GM19452 (cell line): ENCODE results near the gene MSRB3.
"Not testable (repeated sequence)": the region's sequence is repeated elsewhere in the genome, so short reads cannot be mapped to it uniquely, and the experiment has no call there.

Experiments
- ATAC-seq: cut with Tn5 transposase; IDR thresholded peaks from one replicate; pipeline ENCODE4 v1.9.1; 2021; ENCODE audit not compliant: unreplicated experiment

Gene MSRB3

DNA sequence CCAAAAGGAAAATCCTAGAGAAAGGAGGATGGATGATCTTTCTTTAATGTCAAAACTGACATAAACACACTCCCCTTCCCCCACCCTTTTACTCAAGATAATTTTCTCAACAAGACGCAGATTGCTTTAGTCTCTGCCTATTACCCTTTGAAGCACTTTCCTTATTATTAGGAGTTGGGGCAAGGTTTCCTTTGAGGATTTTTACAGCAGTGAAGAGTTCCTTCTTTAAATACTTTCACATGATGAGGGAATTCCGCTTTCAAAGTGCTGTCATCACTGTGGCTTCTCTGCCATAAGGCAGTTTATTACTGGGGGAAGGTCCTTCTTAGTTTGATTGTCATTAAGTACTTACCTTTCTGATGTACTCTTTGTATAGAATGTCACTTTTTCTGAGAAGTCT is 172.1 kb downstream of the MSRB3 start:
- no peak for ATAC-seq

GRCh38 chr12:65454115-65454787 is 175.8 kb downstream of the MSRB3 start:
- no peak for ATAC-seq

GRCh38 chr12:65457341-65457740 is 178.9 kb downstream of the MSRB3 start:
- ATAC-seq: not testable (repeated sequence)

DNA sequence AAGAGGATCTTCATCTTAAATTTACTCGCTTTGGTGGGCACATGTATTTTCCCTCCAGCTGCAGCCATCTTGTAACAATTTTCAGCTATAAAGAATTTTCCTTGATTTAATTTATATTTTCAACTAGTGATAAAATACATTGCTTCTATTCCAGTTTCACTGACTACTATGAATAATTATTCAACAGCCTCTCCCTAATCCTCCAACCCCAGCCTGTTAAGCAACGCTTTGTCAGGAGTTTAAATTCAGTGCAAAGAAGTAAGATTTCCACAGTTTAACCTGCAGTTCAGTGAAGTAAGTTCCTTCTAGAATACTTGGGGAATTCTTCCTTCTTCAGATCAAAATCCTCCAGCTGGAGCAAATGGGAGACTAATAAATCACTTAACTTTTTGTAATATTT is 180.2 kb downstream of the MSRB3 start:
- ATAC-seq: no peak

- no peak for ATAC-seq
Measured at GRCh38 chr12:65459545-65459944, 181.1 kb downstream of the MSRB3 start.

DNA sequence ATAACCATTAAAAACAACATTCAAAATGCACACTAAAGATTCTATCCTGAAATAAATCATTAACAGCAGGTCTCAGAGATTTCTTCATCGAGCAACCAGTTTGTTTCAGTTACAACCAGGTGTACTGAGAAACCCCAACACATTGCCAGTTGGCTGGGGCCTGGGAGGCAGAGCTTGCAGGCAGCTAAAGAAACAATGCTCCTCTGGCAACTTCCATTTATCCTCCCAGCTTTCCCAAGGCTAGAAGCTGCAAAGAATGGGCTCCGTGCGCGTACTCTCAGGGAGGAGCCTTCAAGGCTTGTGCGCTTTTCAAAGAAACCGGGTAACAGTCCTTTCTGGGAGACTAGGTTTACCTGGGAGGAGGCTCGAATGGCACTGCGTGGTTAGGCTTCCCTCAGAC is 181.6 kb downstream of the MSRB3 start:
- ATAC-seq: no peak

DNA sequence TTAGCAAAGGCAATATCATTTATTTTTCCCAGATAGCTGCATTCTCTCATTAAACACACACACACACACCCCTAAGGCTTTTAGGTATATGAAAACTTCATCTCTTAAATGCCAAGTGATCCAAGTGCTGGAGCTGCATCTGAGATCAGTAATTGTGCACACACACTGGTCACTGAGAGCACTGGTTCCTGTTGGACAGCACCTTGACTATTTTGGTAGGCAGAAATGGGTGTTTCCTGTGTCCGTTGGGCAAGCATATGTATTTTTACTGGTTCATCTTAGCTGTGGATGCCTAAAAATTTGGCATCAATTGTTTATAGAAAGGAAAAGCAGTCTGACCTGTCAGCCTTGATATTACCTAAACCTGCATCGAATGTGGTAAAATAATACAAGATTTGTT is 182.5 kb downstream of the MSRB3 start:
- no peak for ATAC-seq

DNA sequence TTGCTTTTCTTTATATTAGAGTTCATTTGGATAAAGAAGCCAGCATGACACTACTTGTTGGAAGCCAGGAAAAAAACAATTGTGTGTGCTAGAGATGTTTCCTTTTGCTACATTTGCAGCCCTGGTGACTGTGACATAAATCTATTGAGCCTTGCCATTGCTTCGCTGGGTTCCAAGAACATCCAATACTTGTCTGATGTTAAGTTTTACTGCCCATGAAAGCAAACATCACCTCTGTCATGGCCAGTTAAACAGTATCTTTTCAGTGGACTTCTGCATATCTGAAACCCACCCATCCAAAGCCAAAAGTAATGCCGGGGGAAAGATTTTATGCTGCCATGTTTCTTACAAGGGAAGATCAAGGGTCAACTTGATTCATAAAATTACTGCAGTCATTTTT is 184.0 kb downstream of the MSRB3 start:
- no peak for ATAC-seq

- no peak for ATAC-seq
Measured at GRCh38 chr12:65463082-65463481, 184.6 kb downstream of the MSRB3 start.

DNA sequence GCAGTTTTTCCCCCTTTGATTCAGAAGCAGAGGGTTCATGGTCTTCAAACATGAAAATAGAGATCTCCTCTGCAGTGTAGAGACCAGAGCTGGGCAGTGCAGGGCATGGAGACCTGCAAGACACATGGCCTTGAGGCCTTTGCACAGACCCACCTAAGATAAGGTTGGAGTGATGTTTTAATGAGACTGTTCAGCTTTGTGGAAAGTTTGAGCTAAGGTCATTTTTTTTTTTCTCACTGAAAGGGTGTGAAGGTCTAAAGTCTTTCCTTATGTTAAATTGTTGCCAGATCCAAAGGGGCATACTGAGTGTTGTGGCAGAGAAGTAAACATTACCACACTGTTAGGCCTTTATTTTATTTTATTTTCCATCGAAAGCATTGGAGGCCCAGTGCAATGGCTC is 185.1 kb downstream of the MSRB3 start:
- ATAC-seq: no peak

- no peak for ATAC-seq
Measured at GRCh38 chr12:65464930-65465329, 186.4 kb downstream of the MSRB3 start.

- no peak for ATAC-seq
Measured at GRCh38 chr12:65465766-65466547, 187.5 kb downstream of the MSRB3 start.

DNA sequence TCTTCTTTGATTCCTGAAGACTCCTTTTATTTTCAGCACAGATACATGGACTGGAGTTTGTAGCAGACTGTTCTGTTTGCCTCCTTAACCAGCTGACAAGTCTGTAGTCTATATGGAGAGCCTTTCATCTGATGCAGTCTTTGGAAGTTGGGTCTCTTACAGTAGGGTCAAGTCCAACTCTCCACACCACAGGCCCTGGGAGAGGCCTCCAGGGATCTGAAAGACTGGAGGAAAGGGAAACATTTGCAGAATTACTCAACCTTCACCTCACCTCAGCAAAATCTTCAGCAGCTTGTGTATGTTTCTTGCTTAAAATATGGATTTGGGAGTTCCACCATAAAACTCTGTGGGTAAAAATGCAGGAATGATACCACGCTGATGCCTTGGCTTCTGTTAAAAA is 188.4 kb downstream of the MSRB3 start:
- no peak for ATAC-seq

DNA sequence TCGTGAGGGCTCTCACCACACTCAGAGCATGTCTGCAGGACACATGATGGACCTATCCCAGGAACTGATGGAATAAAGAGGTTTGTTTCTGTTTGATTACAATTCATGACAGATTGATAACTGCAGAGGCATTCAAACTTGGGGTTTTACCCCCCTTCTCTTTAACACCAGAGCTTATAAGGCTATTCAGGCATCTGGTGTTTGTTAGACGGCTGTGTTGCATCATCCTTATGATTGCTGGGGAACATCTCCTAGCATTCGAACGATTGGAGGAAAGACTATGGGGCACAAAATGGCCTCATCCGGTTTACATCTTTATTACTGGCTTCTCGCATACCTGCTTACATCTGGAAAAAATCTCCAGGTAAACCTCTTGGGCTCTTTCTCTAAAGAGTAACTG is 191.8 kb downstream of the MSRB3 start:
- ATAC-seq: no peak

- no peak for ATAC-seq
Measured at GRCh38 chr12:65472079-65472478, 193.6 kb downstream of the MSRB3 start.

- no peak for ATAC-seq
Measured at GRCh38 chr12:65474831-65475230, 196.3 kb downstream of the MSRB3 start.

GRCh38 chr12:65477721-65478120 is 199.2 kb downstream of the MSRB3 start:
- ATAC-seq: no peak

- not testable (repeated sequence) for ATAC-seq
Measured at GRCh38 chr12:65483891-65484516, 205.5 kb downstream of the MSRB3 start.

GRCh38 chr12:65488197-65488596 is 209.7 kb downstream of the MSRB3 start:
- no peak for ATAC-seq

- ATAC-seq: no peak
Measured at GRCh38 chr12:65490250-65490649, 211.8 kb downstream of the MSRB3 start.

DNA sequence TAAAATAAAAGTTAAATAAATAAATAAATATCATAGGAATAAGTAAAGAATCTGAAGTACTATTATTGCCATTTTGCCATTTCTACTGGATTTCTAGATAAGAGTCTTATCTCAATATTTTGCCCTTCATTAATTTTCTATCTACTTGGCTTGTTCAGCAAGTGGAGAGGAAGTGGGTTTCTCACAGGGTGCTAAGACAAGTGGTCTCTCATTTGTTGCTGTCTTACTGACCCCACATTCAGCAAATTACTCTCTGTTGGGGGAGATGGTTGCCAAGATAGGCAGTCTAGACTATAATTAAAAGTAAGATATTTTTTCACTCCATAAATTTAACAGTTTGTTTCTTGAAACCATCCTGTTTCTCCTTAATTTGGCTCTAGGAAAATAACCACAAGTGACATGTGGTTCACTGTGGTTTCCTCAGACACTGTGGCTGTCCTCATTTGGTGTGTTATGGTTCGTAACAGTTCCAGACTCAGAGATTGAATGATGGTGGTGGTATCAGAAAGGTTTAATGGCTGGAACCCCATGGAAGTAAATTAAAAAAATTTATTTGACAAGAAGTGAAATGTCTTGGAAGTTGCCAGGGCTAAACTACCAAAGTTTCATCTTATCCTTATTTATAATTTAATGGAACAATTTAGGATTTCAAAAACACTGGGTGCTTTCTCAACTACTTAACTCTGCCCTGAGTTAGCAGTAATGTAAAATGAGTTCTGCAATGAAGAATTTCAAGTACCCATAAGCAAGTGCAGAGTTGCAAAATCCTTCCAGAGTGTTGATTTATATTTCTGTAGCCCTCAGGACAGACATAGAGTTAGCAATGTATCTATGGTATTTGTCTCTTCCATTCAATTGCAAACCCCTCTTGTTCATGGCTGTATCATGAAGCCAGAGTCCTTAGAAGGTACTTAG is 214.8 kb downstream of the MSRB3 start:
- no peak for ATAC-seq
